Prostate gland (tissue), 2 donors: ENCODE data around the gene NGFR. TPM values are rescaled to one million over a fixed set of nuclear protein-coding genes. Genes with fewer than 3 reads are reported as not detected.
A peak's percentile ranks its signal among the peaks of the same experiment; 100 is the strongest.

Experiments used
- DNase-seq: peaks from one replicate; pipeline ENCODE4 v3.0.0-alpha.2; 2019; ENCODE audit warnings: low spot score
- H3K27ac ChIP-seq, 2 donors: fragments of 200-600 bp; sonication (generic); 2 replicates each; pipeline ENCODE4 v1.5.1; 2017 to 2019
- H3K27me3 ChIP-seq: fragments of 200-600 bp; sonication (generic); replicated peaks from 2 replicates; pipeline ENCODE4 v1.5.1; 2019; ENCODE audit not compliant: insufficient read depth
- H3K36me3 ChIP-seq, 2 donors: fragments of 200-600 bp; sonication (generic); 1 replicate in 1 of 2; 2 replicates in 1 of 2; pipeline versions ENCODE4 v1.5.1 to v1.8.1; 2017 to 2019
- H3K4me1 ChIP-seq: fragments of 200-600 bp; sonication (generic); replicated peaks from 2 replicates; pipeline ENCODE4 v1.5.1; 2019
- H3K4me3 ChIP-seq, 2 donors: fragments of 200-600 bp; sonication (generic); 2 replicates each; pipeline ENCODE4 v1.5.1; 2017 to 2019
- H3K9me3 ChIP-seq: fragments of 200-600 bp; sonication (generic); 2 replicates; pipeline ENCODE4 v1.5.1; 2017
- CTCF ChIP-seq, 4 experiments: fragments of 200-600 bp in 2 of 4; fragments of 450-650 bp in 2 of 4; sonication (generic) in 2 of 4; IDR thresholded peaks; 1 replicate in 3 of 4; 2 replicates in 1 of 4; pipeline ENCODE4 v1.5.1; 2016 to 2019; ENCODE audit warnings: antibody characterized with exemption in 4 of 4, mild to moderate bottlenecking in 2 of 4, moderate library complexity in 2 of 4
- POLR2A ChIP-seq: fragments of 450-650 bp; IDR thresholded peaks from one replicate; pipeline ENCODE4 v1.6.1; 2016; ENCODE audit warnings: antibody characterized with exemption, mild to moderate bottlenecking
- POLR2AphosphoS5 ChIP-seq: sonication (generic); formaldehyde crosslinking; IDR thresholded peaks from one replicate; pipeline ENCODE4 v1.6.1; 2017; ENCODE audit warnings: antibody characterized with exemption
- WGBS: methylation state at CpG from one replicate; pipeline ENCODE4 v1.1.5; 2018; 5-methylcytosine and 5-hydroxymethylcytosine counted together
- intact Hi-C: fragments of 100-400 bp; cut with DNase I; formaldehyde crosslinking; loops from one replicate; pipeline ENCODE4 v1.14.2; 2022
- total RNA-seq, 2 donors: library from RNA; depleted of rRNA; stranded (reverse); fragments of >200 nt; gene quantifications; one replicate each; pipeline ENCODE4 v1.1.0, GENCODE V29; 2016

The NGFR gene
- total RNA-seq, 2 donors from 2014 or later, result 30.1 to 34.4 TPM

GRCh38 chr17:49547566-49547965, 52.5 kb downstream of the NGFR start:
- WGBS, result 39% methylated on average over 9 of the region's 9 CpGs
- H3K9me3 ChIP-seq, result no peaks in the 10 kb centered on the region
- DNase-seq, result no peak
- no peak overlapping the region for H3K4me3 ChIP-seq
- intact Hi-C loops, result no loop called here
- no peaks in the 10 kb centered on the region for H3K27me3 ChIP-seq
- H3K27ac ChIP-seq, result peak overlapping the region in 1 of 2 donors; percentile 31
- no peaks in the 10 kb centered on the region for H3K36me3 ChIP-seq
- TF ChIP-seq POLR2A (no peak), POLR2AphosphoS5 (no peak), CTCF (IDR thresholded peaks at IDR 0.05) (no peak)
- peaks cover 6% of the 10 kb centered on the region for H3K4me1 ChIP-seq

GRCh38 chr17:49548051-49548505, 53.0 kb downstream of the NGFR start:
- no peaks in the 10 kb centered on the region for H3K27me3 ChIP-seq
- H3K4me3 ChIP-seq, result no peak overlapping the region
- intact Hi-C loops, result no loop called here
- peaks cover 6% of the 10 kb centered on the region for H3K4me1 ChIP-seq
- TF ChIP-seq POLR2A (no peak), CTCF (IDR thresholded peaks at IDR 0.05) (no peak), POLR2AphosphoS5 (no peak)
- WGBS, result 40% methylated on average over 12 of the region's 12 CpGs
- DNase-seq, result no peak
- H3K9me3 ChIP-seq, result no peaks in the 10 kb centered on the region
- H3K27ac ChIP-seq, result peak overlapping the region in 1 of 2 donors; percentile 31
- H3K36me3 ChIP-seq, result no peaks in the 10 kb centered on the region

- no peak for DNase-seq
- no peak overlapping the region for H3K27ac ChIP-seq
- intact Hi-C loops, result no loop called here
These were observed 53.6 kb downstream of the NGFR start for GRCh38 chr17:49548506-49549310.

DNA sequence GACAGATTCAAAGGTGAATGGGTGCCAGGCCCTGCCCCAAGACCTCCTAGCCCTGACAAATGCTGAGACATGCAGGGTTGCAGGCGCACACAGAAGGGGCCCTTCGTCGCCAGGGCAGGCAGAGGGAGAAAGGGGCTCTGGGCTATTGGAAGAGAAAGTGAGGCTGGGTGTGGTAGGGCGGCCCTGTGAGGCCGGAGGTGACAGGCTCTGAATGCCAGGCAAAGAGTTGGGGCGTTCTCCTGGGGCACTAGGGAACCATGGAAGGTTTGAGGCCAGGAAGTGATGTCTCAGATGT, 54.2 kb downstream of the NGFR start:
- 97% methylated on average over 6 of the region's 6 CpGs for WGBS
- intact Hi-C loops, result no loop called here
- H3K27me3 ChIP-seq, result no peaks in the 10 kb centered on the region
- no peak for DNase-seq
- peaks cover 6% of the 10 kb centered on the region for H3K4me1 ChIP-seq
- TF ChIP-seq CTCF (IDR thresholded peaks at IDR 0.05), result no peak
- TF ChIP-seq POLR2AphosphoS5, result no peak
- no peak for TF ChIP-seq POLR2A
- H3K36me3 ChIP-seq, result no peaks in the 10 kb centered on the region
- H3K4me3 ChIP-seq, result no peak overlapping the region
- no peaks in the 10 kb centered on the region for H3K9me3 ChIP-seq
- H3K27ac ChIP-seq, result no peak overlapping the region

More at GRCh38 chr17:49548506-49549310, 53.6 kb downstream of the NGFR start:
- Histone ChIP-seq H3K9me3 (no peaks in the 10 kb centered on the region), H3K4me1 (peaks cover 6% of the 10 kb centered on the region), H3K36me3 (no peaks in the 10 kb centered on the region), H3K4me3 (no peak overlapping the region), H3K27me3 (no peaks in the 10 kb centered on the region)
- peak in 3 of 4 experiments; percentile 35 to 78 (median 56) for TF ChIP-seq CTCF (IDR thresholded peaks at IDR 0.05)
- TF ChIP-seq POLR2A, result no peak
- WGBS, result 71% methylated on average over 6 of the region's 8 CpGs
